ENCODE data around the gene KIAA1958. TPM values are rescaled to one million over a fixed set of nuclear protein-coding genes. Genes with fewer than 3 reads are reported as not detected.

The KIAA1958 gene
- total and polyA plus RNA-seq, 10 donors = 0.39 to 11.9 (median 6.3) TPM

DNA sequence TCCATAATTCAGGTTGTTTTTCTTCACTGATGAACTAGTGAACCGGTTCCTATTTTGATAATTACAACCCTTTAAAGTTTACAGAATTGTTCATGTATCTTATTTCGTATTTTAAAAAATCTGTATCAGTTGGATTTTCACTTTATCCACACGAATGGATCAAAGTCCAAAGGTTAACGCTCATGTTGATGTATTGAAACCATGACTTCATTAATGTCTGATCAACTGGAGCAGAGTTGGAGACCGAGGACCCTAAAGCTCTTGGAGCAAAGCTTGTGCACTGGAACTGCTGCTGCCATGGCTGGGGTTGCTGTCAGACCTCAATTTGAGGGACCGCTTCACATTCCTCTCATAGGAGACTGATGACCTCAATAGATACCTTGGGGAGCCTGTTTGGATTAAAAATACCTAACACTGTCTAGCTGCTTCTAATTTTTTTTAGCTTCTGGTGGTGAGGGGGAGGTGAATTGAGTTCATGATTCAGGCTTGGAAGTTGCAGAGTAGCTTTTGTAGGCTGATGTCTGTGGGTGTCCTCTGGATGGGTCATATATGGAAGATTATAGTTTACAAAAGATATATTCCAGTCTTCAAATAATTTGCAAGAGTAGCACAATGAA lies 45.1 kb downstream of the KIAA1958 start:
- TF ChIP-seq CTCF (IDR thresholded peaks at IDR 0.05 in 8 of 11, conservative IDR thresholded peaks at IDR 0.05 in 3 of 11) (no peak), POLR2A (IDR thresholded peaks at IDR 0.05) (no peak), POLR2AphosphoS5 (IDR thresholded peaks at IDR 0.05) (no peak)
- H3K36me3 ChIP-seq = no peaks in the 10 kb centered on the region
- no peaks in the 10 kb centered on the region for H3K27me3 ChIP-seq (replicated peaks in 1 of 7)
- H3K4me1 ChIP-seq = no peaks in the 10 kb centered on the region
- intact Hi-C loops (cut with DNase I; ENCODE audit: low total_unique reads) = no loop called here
- DNase-seq = no peak
- H3K4me3 ChIP-seq = no peak overlapping the region
- H3K27ac ChIP-seq = no peak overlapping the region
- 92 to 97% (median 95%) methylated on average over 6 of the region's 6 CpGs for WGBS, 5 donors
- H3K9me3 ChIP-seq = no peaks in the 10 kb centered on the region

- no peak for TF ChIP-seq POLR2AphosphoS5 (IDR thresholded peaks at IDR 0.05)
- TF ChIP-seq POLR2A (IDR thresholded peaks at IDR 0.05) = no peak
- TF ChIP-seq CTCF (IDR thresholded peaks at IDR 0.05 in 8 of 11, conservative IDR thresholded peaks at IDR 0.05 in 3 of 11) = no peak
- DNase-seq = no peak
- intact Hi-C loops (cut with DNase I; ENCODE audit: low total_unique reads) = no loop called here
- H3K4me3 ChIP-seq = no peak overlapping the region
- no peaks in the 10 kb centered on the region for H3K27me3 ChIP-seq (replicated peaks in 1 of 7)
- WGBS, 5 donors = 44 to 85% (median 62%) methylated on average over 1 of the region's 1 CpG
- no peaks in the 10 kb centered on the region for H3K9me3 ChIP-seq
- H3K27ac ChIP-seq = no peak overlapping the region
- no peaks in the 10 kb centered on the region for H3K36me3 ChIP-seq
- no peaks in the 10 kb centered on the region for H3K4me1 ChIP-seq
Observed at GRCh38 chr9:112532427-112532826, 45.8 kb downstream of the KIAA1958 start.

DNA sequence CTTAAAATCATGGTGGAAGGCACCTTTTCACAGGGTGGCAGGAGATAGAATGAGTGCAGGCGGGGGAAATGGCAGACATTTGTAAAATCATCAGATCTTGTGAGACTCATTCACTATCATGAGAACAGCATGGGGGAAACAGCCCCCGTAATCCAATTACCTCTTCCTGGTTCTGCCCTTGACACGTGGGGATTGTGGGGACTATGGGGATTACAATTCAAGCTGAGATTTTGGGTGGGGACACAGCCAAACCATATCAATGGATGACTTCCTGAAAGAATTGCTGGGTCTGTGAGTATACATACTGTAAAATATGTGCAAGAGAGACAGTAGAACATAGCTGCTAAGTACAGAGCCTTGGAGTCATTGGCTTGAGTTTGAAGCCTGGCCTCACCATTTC lies 47.0 kb downstream of the KIAA1958 start:
- Histone ChIP-seq H3K36me3 (no peaks in the 10 kb centered on the region), H3K27ac (no peak overlapping the region), H3K9me3 (no peaks in the 10 kb centered on the region), H3K27me3 (replicated peaks in 1 of 7) (no peaks in the 10 kb centered on the region), H3K4me1 (no peaks in the 10 kb centered on the region), H3K4me3 (no peak overlapping the region)
- no peak for TF ChIP-seq CTCF (IDR thresholded peaks at IDR 0.05 in 8 of 11, conservative IDR thresholded peaks at IDR 0.05 in 3 of 11)
- no peak for TF ChIP-seq POLR2AphosphoS5 (IDR thresholded peaks at IDR 0.05)
- TF ChIP-seq POLR2A (IDR thresholded peaks at IDR 0.05) = no peak
- intact Hi-C loops (cut with DNase I; ENCODE audit: low total_unique reads) = no loop called here
- DNase-seq = no peak
- WGBS, 5 donors = 85 to 90% (median 86%) methylated on average over 3 of the region's 3 CpGs

DNA sequence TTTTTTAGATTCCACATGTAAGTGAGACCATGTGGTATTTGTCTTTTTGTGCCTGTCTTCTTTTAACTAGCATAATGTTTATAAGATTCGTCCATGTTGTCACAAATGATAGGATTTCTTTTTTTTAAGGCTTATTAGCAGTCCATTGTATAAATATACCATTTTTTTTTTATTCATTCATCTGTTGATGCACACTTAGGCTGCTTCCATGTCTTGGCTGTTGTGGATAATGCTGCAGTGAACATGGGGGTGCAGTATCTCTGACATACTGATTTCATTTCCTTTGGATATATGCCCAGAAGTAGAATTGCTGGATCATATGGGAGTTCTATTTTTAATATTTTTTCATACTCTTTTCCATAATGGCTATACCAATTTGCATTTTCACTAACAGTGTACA lies 48.7 kb downstream of the KIAA1958 start:
- WGBS, 5 donors = 0 to 35% (median 0%) methylated on average over 1 of the region's 1 CpG
- no peak for DNase-seq

More for the DNA sequence above, 48.7 kb downstream of the KIAA1958 start:
- intact Hi-C loops (cut with DNase I; ENCODE audit: low total_unique reads) = no loop called here
- H3K9me3 ChIP-seq = no peaks in the 10 kb centered on the region
- no peaks in the 10 kb centered on the region for H3K36me3 ChIP-seq
- H3K27me3 ChIP-seq (replicated peaks in 1 of 7) = no peaks in the 10 kb centered on the region
- no peak overlapping the region for H3K27ac ChIP-seq
- H3K4me3 ChIP-seq = no peak overlapping the region
- no peak for TF ChIP-seq POLR2A (IDR thresholded peaks at IDR 0.05)
- TF ChIP-seq CTCF (IDR thresholded peaks at IDR 0.05 in 8 of 11, conservative IDR thresholded peaks at IDR 0.05 in 3 of 11) = no peak
- no peak for TF ChIP-seq POLR2AphosphoS5 (IDR thresholded peaks at IDR 0.05)
- no peaks in the 10 kb centered on the region for H3K4me1 ChIP-seq
